Posterior cingulate gyrus (tissue), 11 donors: Measurements from ENCODE around the gene MBTPS1.
A peak's percentile ranks its signal among the peaks of the same experiment; 100 is the strongest.

Experiments used
- DNase-seq, 10 donors: peaks; one replicate each; pipeline versions ENCODE4 v3.0.0 to v3.0.0-alpha.2; 2020 to 2021; ENCODE audit warnings: mixed read lengths in 3 of 10
- intact Hi-C: fragments of 100-400 bp; cut with DNase I; formaldehyde crosslinking; loops from one replicate; pipeline ENCODE4 v1.15.1; 2023

MBTPS1 gene

GRCh38 chr16:84116720-84117493 lies at the start of gene MBTPS1:
Gene MBTPS1, minus strand, starts transcription at chr16:84116942. Its CDS starts 15,159 bp downstream, at chr16:84101783.
- intact Hi-C loops = loop anchor here (2.0 kb wide), 1 partner anchor 28 kb away; the partner anchor contains the start of genes DNAAF1 and HSDL1
- DNase-seq = peak; percentile 95 to 100 (median 98)

GRCh38 chr16:84165746-84166145 lies 49.0 kb upstream of the MBTPS1 start:
- peak in 1 of 10 donors; percentile 43 for DNase-seq
- intact Hi-C loops = no loop called here

GRCh38 chr16:84161801-84162200 lies 45.1 kb upstream of the MBTPS1 start:
- intact Hi-C loops = no loop called here
- DNase-seq = no peak

- intact Hi-C loops = no loop called here
- peak in 1 of 10 donors; percentile 56 for DNase-seq
Measured at GRCh38 chr16:84161037-84161436, 44.3 kb upstream of the MBTPS1 start.

GRCh38 chr16:84159800-84160199 lies 43.1 kb upstream of the MBTPS1 start:
- DNase-seq = no peak
- intact Hi-C loops = no loop called here

- intact Hi-C loops = no loop called here
- DNase-seq = peak in 1 of 10 donors; percentile 50
Measured at GRCh38 chr16:84159007-84159406, 42.3 kb upstream of the MBTPS1 start.

- intact Hi-C loops = no loop called here
- DNase-seq = no peak
Measured at GRCh38 chr16:84156342-84156784, 39.6 kb upstream of the MBTPS1 start.

- DNase-seq = no peak
- intact Hi-C loops = no loop called here
Measured at GRCh38 chr16:84155771-84156170, 39.0 kb upstream of the MBTPS1 start.

GRCh38 chr16:84155226-84155625 lies 38.5 kb upstream of the MBTPS1 start:
- DNase-seq = no peak
- intact Hi-C loops = no loop called here

GRCh38 chr16:84153660-84154214 lies 37.0 kb upstream of the MBTPS1 start:
- intact Hi-C loops = no loop called here
- DNase-seq = no peak

GRCh38 chr16:84150926-84151325 lies 34.2 kb upstream of the MBTPS1 start:
- DNase-seq = peak in 1 of 10 donors; percentile 18
- intact Hi-C loops = no loop called here

- DNase-seq = peak; percentile 85 to 99 (median 94)
- intact Hi-C loops = loop anchor here (2.0 to 5.0 kb wide), 2 partner anchors 28 to 42 kb away; partner anchors contain the start of genes MBTPS1 and TAF1C
Measured at GRCh38 chr16:84144859-84145639, 28.3 kb upstream of the MBTPS1 start, which contains the start of the genes DNAAF1 and HSDL1. Gene DNAAF1, plus strand, starts transcription at chr16:84145308. Its CDS starts 133 bp downstream, at chr16:84145441. Gene HSDL1, minus strand, starts transcription at chr16:84145177. Its CDS starts 13,856 bp downstream, at chr16:84131321.

GRCh38 chr16:84144209-84144858 lies 27.6 kb upstream of the MBTPS1 start:
- DNase-seq = peak; percentile 20 to 93 (median 55)
- intact Hi-C loops = loop anchor here (2.0 to 5.0 kb wide), 2 partner anchors 28 to 43 kb away; partner anchors contain the start of genes MBTPS1 and TAF1C

- intact Hi-C loops = loop anchor here (2.0 to 5.0 kb wide), 2 partner anchors 27 to 44 kb away; partner anchors contain the start of genes MBTPS1 and TAF1C
- DNase-seq = peak in 1 of 10 donors; percentile 59
Measured at GRCh38 chr16:84143784-84144199, 27.1 kb upstream of the MBTPS1 start.

- intact Hi-C loops = loop anchor here (5.0 kb wide), 1 partner anchor 44 kb away; the partner anchor contains the start of gene TAF1C
- DNase-seq = no peak
Measured at GRCh38 chr16:84143081-84143480, 26.3 kb upstream of the MBTPS1 start.

- intact Hi-C loops = loop anchor here (5.0 kb wide), 1 partner anchor 46 kb away; the partner anchor contains the start of gene TAF1C
- no peak for DNase-seq
Measured at GRCh38 chr16:84141143-84141670, 24.5 kb upstream of the MBTPS1 start.

- no peak for DNase-seq
- intact Hi-C loops = loop anchor here (5.0 kb wide), 1 partner anchor 48 kb away; the partner anchor contains the start of gene TAF1C
Measured at GRCh38 chr16:84139628-84140258, 23.0 kb upstream of the MBTPS1 start.

- intact Hi-C loops = no loop called here
- no peak for DNase-seq
Measured at GRCh38 chr16:84138824-84139627, 22.3 kb upstream of the MBTPS1 start.
